Measurements from ENCODE around the gene GAR1. TPM values are rescaled to one million over a fixed set of nuclear protein-coding genes. Genes with fewer than 3 reads are reported as not detected.
"Not testable (repeated sequence)": the region's sequence is repeated elsewhere in the genome, so short reads cannot be mapped to it uniquely, and the experiment has no call there.

GAR1 gene
- polyA plus RNA-seq: 10 to 100 TPM in 2 of 3 donors, 1 to 10 TPM in 1; 8.8 to 21.8 (median 20.5) TPM

- WGBS, 3 donors: 0% methylated on average over 53 of the region's 53 CpGs
- H3K27ac ChIP-seq (ENCODE audit: low read depth, low read length): no peak within 1 kb of the TSS
Measured at GRCh38 chr4:109815151-109816081, at the start of gene GAR1. Gene GAR1 (plus strand): TSS chr4:109815762. CDS start chr4:109816165, 403 bp downstream.

GRCh38 chr4:109782092-109782491 lies 33.5 kb upstream of the GAR1 start:
- not testable (repeated sequence) for H3K27ac ChIP-seq (ENCODE audit: low read depth, low read length)
- WGBS, 3 donors: 78 to 89% (median 81%) methylated on average over 2 of the region's 2 CpGs

DNA sequence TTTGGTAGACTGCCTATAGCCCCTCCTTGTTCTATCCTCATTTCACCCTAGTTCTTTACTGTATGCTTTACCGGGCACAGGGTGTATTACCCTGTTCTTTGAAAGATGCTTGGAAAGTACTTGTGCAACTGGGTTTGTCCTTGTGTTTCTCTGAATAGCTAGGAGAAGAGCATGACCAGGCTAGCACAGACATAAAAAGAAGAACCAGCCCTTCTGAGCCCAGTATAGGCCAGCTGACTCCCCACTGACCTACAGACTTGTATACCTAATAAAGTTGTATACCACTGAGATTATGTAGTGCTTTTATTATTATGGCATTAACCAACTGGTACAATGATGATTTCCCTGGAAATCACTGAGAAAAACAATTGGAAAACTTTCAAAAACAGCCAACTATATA lies 28.7 kb upstream of the GAR1 start:
- WGBS, 3 donors: 88 to 95% (median 91%) methylated on average over 1 of the region's 1 CpG
- no peak overlapping the region for H3K27ac ChIP-seq (ENCODE audit: low read depth, low read length)

DNA sequence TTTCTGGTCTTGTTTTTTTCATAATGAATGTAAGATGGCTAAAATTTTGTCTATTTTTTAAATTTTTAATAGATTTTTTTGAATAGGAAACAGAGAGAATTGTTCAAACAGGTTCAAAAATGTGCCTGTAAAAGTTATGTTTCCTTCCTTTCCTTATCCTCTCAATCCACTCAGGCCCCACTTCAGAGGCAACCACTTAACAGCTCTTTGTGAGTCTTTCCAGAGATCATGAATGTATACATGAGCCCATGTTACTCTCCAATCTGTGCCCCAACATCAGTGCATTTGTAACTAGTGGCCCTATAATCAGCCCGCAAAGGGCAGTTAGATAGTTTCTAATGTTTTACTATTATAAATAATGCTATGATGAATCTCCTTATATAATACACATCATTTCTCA lies 27.8 kb upstream of the GAR1 start:
- H3K27ac ChIP-seq (ENCODE audit: low read depth, low read length): no peak overlapping the region
- WGBS, 3 donors: 61 to 93% (median 79%) methylated on average over 1 of the region's 1 CpG

- 93 to 95% (median 94%) methylated on average over 6 of the region's 6 CpGs for WGBS, 3 donors
- H3K27ac ChIP-seq (ENCODE audit: low read depth, low read length): no peak overlapping the region
Measured at GRCh38 chr4:109795059-109795458, 20.5 kb upstream of the GAR1 start.

DNA sequence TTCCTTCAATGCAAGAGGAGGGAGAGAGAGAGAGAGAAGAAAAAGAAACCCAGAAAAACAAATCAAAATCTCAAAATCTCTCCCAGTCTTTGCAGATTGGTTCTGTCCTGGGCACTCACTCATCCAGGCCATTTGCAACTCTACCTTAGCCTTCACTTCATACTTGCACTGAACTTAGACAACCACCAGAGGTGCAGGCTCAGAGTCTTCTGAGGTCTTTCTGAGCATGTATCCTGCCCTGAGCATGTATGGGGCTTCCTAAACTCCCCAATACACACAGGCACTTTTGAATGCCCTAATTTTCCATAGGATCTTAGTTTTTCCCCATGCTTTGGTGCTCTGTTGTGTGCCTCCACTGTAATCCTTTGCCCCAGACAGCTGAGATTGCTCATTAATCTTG lies 16.7 kb upstream of the GAR1 start:
- no peak overlapping the region for H3K27ac ChIP-seq (ENCODE audit: low read depth, low read length)

DNA sequence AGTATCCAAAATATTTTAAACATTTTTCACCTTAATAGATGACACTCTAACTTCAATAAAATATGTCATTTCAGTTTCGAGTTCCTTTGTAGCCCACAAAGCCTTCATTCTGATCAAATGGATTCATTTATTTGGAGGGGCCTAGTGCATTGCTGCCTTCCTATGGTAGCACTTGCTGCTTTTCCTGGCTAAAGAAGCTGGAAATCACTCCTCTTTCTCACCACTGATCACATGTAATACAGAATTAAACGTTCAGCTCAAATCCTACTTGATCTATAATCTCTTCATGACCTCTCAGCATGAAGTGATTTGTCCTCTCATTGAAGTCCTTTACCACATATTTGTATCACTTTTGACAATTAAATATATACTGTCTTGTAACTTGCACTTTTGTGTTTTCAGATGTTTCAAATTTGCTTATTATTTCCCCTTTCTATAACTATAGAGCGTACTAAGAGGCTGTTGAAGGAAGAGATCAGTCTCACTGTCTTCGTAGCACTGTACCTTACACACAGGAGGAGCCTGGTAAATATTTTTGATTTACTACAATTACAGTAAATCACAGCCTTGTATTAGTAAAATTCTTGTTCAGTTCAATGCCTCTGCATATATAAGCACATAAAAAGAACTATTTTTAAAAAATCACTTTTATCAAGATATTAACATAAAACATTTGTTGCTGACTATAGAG lies 14.3 kb upstream of the GAR1 start:
- H3K27ac ChIP-seq (ENCODE audit: low read depth, low read length): no peak overlapping the region
- 41 to 44% (median 41%) methylated on average over 4 of the region's 4 CpGs for whole genome bisulfite sequencing, 3 donors

DNA sequence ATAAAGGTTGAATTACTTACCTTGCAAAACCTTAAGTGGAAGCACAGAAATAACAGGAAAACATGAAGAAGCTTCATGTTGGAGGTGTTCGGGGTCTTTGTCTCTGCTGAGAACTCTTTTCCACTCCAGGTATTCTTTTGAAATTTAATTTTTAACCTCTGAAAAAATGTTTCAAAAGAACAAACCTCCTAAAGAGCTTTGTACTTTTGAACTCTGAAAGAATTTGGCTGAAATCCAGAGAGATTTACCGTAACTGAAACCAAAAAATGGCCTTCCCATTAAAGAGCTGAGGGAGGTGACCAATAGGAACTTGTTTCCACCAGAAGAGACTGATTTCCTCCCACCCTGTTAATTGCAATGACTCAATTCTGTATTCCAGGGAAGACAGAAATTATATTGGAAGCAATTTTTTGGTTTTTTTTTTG lies 13.7 kb upstream of the GAR1 start, which contains the start of gene CFI:
CFI (minus strand) TSS at position 105 of the 425 bp plus-strand sequence; CDS start at position 77, 28 bp downstream.
- H3K27ac ChIP-seq (ENCODE audit: low read depth, low read length): no peak within 1 kb of the TSS
- 21 to 36% (median 32%) methylated on average over 2 of the region's 2 CpGs for WGBS, 3 donors

- 28 to 59% (median 41%) methylated on average over 4 of the region's 4 CpGs for WGBS, 3 donors
- H3K27ac ChIP-seq (ENCODE audit: low read depth, low read length): no peak overlapping the region
Measured at GRCh38 chr4:109803924-109804571, 11.5 kb upstream of the GAR1 start.

- no peak overlapping the region for H3K27ac ChIP-seq (ENCODE audit: low read depth, low read length)
- WGBS, 3 donors: 91 to 97% (median 94%) methylated on average over 2 of the region's 2 CpGs
Measured at GRCh38 chr4:109809655-109810054, 5.9 kb upstream of the GAR1 start.

GRCh38 chr4:109810552-109811387 lies 4.8 kb upstream of the GAR1 start:
- H3K27ac ChIP-seq (ENCODE audit: low read depth, low read length): no peak overlapping the region
- 70 to 74% (median 74%) methylated on average over 11 of the region's 11 CpGs for WGBS, 3 donors

GRCh38 chr4:109811707-109812106 lies 3.9 kb upstream of the GAR1 start:
- no peak overlapping the region for H3K27ac ChIP-seq (ENCODE audit: low read depth, low read length)
- WGBS, 3 donors: 54 to 71% (median 54%) methylated on average over 3 of the region's 3 CpGs

DNA sequence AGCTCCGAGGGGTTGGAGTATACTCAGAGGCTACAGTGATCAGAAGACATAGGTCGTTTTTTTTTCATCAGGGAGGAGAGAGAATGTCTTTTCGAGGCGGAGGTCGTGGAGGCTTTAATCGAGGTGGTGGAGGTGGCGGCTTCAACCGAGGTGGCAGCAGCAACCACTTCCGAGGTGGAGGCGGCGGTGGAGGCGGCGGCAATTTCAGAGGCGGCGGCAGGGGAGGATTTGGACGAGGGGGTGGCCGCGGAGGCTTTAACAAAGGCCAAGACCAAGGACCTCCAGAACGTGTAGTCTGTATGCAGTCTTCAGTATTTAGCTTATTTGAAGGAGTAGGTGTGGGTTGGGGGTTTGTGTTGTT lies 500 bp downstream of the GAR1 start:
- H3K27ac ChIP-seq (ENCODE audit: low read depth, low read length): no peak overlapping the region
- WGBS, 3 donors: 0 to 1% (median 1%) methylated on average over 19 of the region's 19 CpGs

DNA sequence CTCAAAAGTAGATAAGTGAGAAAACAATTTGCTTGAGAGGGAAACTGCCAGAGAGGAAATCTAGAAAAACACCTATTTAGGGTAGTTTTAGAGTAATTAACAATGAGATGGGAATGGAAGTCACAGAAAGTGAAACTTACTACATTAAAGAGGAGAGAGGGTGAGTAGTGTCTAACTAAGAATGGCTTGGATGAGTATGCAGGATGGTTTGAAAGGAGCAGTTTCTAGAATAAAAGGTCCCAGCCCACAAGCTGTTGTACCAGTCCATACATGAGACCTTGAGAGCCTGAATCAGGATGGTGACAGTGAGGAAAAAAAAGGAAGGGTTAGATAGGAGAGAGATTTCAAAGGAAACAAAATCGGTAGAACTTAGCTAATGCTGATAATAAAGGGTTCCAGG lies 1.3 kb downstream of the GAR1 start:
- no peak overlapping the region for H3K27ac ChIP-seq (ENCODE audit: low read depth, low read length)
- WGBS, 3 donors: 27 to 72% (median 63%) methylated on average over 1 of the region's 1 CpG

DNA sequence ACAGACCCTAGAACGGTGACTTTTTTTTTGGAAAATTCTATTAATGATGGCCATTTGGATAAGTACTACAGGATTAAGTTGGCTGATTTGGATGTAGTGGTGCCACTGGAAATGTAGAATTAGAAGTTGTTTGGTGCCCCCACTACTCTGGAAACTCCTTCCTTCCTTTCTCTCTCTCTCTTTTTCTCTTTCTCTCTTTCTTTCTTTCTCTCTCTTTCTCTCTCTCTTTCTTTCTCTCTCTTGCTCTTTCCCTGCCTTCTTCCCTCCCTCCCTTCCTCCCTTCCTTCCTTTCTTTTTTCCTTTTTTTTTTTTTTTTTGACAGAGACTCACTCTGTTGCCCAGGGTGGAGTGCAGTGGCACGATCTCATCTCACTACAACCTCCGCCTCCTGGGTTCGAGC lies 2.7 kb downstream of the GAR1 start:
- no peak overlapping the region for H3K27ac ChIP-seq (ENCODE audit: low read depth, low read length)
- 92 to 94% (median 94%) methylated on average over 4 of the region's 4 CpGs for whole genome bisulfite sequencing, 3 donors

DNA sequence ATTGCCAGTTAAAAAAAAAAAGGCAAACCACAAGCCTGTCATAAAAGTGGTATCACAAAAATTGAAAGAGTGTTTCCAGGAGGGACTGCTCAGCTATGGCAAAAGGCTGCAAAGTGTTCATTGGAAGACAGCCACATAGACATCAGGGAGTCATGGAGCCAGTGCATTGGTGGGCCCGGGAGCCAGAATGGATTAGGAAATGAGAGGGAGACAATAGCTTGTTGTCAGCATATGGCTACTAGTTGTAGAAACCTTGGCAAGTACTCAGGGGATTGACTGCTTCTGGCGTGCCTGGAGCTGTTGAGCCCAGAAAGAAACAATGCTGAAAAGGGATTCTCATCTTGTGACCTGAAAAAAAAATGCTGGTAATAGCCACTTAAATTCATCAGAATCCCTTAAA lies 5.0 kb downstream of the GAR1 start:
- no peak overlapping the region for H3K27ac ChIP-seq (ENCODE audit: low read depth, low read length)
- WGBS, 3 donors: 55 to 74% (median 63%) methylated on average over 2 of the region's 2 CpGs

DNA sequence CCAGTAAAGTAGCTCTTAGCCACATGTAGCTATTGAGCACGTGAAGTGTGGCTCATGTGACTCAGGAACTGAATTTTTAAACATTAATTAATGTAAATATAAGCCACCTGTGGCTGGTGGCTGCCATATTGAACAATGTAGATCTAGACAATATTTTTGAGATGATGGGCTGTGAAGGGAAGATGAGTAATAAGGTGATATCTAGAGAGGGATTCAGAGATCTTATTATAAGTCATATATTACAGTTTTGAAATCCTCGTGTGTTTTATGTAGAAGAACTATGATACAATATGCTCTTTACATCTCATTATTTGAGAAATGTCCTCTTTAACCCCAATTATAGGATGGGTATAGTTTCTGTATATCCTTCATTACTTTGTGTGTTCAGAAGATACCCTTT lies 5.6 kb downstream of the GAR1 start:
- 63 to 81% (median 71%) methylated on average over 2 of the region's 2 CpGs for WGBS, 3 donors
- H3K27ac ChIP-seq (ENCODE audit: low read depth, low read length): no peak overlapping the region

GRCh38 chr4:109826719-109827118 lies 11.2 kb downstream of the GAR1 start:
- no peak overlapping the region for H3K27ac ChIP-seq (ENCODE audit: low read depth, low read length)
